ENCODE measurements around the gene APC2. TPM values are rescaled to one million over a fixed set of nuclear protein-coding genes. Genes with fewer than 3 reads are reported as not detected.
"Not testable (repeated sequence)": the region's sequence is repeated elsewhere in the genome, so short reads cannot be mapped to it uniquely, and the experiment has no call there.

The APC2 gene
- total RNA-seq, 1 experiment from 2014 or later, result 15.4 TPM

GRCh38 chr19:1499231-1499630 lies 49.3 kb downstream of the APC2 start:
- in situ Hi-C loops (cut with HindIII; ENCODE audit: low sequenced_read_pairs); DNase-seq (ENCODE audit: low spot score): not testable (repeated sequence)

- no peak for DNase-seq (ENCODE audit: low spot score)
- in situ Hi-C loops (cut with HindIII; ENCODE audit: low sequenced_read_pairs), result no loop called here
Measured at GRCh38 chr19:1501200-1501595, 51.3 kb downstream of the APC2 start.

DNA sequence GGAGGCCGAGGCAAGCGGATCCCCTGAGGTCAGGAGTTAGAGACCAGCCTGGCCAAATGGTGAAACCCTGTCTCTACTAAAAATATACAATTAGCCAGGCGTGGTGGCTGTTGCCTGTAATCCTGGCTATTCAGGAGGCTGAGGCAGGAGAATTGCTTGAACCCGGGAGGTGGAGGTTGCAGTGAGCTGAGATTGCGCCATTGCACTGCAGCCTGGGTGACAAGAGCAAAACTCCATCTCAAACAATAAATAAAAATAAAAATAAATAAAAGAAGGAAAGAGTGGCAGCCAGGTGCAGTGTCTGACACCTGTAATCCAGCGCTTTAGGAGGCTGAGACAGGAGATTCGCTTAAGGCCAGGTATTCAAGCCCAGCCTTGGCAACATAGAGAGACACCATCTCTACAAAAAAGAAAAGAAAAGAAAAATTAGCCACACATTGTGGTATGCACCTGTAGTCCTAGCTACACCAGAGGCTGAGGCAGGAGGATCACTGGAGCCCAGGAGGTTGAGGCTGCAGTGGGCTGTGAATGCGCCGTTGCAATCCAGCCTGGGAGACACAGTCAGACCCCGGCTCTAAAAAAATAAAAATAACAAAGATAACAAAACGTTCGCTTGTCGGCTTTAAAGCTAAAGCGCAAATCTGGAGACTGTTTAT lies 52.6 kb downstream of the APC2 start:
- DNase-seq (ENCODE audit: low spot score), result no peak
- in situ Hi-C loops (cut with HindIII; ENCODE audit: low sequenced_read_pairs), result no loop called here

DNA sequence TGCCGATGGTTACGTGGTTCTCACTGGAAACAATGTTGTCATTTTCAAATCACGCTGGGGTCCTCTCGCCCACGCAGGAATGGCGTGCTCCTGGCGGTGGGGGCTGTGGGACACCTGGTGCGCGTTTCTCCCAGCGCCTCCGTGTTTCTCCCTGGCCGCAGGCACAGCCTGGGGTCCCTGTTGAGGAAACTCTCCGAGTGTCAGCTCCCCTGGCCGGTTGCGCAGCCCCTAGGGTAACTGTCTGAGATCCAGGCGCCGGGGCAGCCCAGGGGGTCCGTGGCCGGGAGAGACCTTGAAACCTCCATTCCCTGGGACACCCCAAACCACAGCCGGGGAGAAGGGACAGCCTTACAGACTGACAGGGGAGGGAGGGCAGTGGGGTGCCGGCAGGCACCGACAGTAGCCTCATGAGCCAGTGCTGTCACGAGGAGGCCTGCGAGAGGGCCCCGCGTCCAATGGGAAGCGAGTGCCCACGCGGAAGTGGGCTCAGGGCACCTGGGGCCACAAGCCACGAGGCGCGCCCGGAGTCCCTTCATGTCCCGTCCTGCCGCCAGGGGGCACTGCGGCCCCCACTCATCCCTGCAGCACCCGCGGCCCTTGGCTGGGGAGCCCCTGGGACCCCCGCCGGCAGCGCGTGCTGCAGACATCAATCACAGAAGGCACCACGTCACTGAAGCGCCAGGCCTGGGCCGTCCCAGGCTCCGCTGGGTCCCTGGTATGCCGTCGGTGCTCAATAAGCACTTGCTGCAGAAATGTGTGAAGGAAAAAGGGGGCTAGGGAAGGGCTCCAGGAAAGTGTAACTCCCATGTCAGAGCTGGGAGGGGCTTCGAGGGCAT lies 53.4 kb downstream of the APC2 start:
- peak; percentile 32 for DNase-seq (ENCODE audit: low spot score)
- in situ Hi-C loops (cut with HindIII; ENCODE audit: low sequenced_read_pairs), result no loop called here

GRCh38 chr19:1503925-1504773 lies 54.2 kb downstream of the APC2 start:
- no peak for DNase-seq (ENCODE audit: low spot score)
- in situ Hi-C loops (cut with HindIII; ENCODE audit: low sequenced_read_pairs), result no loop called here

DNA sequence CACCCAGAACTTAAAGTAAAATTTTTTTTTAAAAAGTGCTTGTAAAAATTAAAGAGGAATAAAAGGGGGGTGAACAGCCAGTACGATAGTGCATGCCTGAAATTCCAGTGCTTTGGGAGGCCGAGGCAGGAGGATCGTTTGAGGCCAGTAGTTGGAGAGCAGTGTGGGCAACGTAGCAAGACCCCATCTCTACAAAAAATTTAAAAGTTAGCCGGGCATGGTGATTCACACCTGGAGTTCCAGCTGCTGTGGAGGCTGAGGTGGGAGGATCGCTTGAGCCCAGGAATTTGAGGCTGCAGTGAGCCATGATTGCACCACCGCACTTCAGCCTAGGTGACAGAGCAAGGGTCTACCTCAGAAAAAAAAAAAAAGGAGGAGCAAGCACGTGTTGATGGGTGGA lies 55.1 kb downstream of the APC2 start:
- DNase-seq (ENCODE audit: low spot score), result no peak
- in situ Hi-C loops (cut with HindIII; ENCODE audit: low sequenced_read_pairs), result no loop called here

DNA sequence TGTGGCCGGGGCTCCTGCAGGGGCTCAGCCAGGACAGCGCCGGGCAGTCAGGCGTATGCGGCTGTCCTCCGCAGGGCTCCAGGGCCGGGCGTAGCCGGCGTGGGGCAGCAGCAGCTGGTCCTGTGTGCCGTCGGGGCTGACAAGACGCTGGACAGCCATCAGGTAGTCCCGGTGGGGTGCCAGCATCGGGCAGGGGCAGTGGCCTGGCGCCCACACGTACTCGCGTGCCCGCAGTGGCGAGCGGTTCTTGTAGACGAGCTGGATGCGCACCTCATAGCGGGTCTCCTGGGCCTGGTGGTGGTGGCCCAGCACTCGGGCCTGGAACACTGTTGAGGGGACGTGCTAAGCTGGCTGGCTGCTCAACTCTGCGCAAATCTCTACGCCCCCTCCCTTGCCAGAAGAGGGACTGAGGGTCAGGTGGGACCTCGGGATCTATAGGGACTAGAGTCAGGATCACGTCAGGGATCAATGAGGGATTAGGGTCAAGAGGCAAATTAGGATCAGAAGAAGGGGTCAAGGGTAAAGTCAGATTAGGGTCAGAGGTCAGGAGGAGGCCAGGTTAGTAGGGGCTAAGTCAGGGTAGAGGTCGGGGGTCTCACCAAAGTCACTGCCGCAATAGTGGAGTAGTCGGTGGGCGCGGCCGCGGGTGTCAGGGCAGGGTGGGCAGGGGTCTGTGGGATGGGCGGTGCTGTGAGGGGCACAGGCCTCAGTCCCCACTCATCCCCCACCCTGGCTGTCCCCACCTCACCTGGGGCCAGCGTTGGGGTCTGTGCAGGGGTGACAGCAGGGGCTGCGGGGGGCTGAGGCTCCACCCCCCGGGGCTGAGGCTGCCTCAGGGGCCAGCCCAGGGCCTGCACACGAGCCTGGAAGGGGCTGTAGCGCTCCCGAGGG lies 56.3 kb downstream of the APC2 start:
- no peak for DNase-seq (ENCODE audit: low spot score)
- in situ Hi-C loops (cut with HindIII; ENCODE audit: low sequenced_read_pairs), result no loop called here

GRCh38 chr19:1507192-1507660 lies 57.3 kb downstream of the APC2 start:
- in situ Hi-C loops (cut with HindIII; ENCODE audit: low sequenced_read_pairs), result no loop called here
- no peak for DNase-seq (ENCODE audit: low spot score)

- in situ Hi-C loops (cut with HindIII; ENCODE audit: low sequenced_read_pairs), result no loop called here
- peak; percentile 97 for DNase-seq (ENCODE audit: low spot score)
Measured at GRCh38 chr19:1507763-1508506, 58.0 kb downstream of the APC2 start.

DNA sequence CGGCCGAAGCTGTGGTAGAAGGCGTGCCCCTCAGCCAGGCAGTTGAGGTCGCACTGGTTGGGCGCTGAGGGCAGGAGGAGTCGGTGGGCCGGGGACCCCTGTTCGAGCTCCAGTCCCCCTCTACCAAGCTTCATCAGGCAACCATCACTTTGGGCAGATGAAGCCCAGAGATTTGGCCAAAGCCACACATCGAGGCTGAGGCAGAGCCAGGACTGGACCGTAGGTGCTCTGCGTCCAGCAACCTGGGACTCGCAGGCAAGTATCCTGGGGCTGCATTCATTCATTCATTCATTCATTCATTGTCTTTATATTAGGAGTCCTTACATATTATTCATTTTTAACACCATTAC lies 58.6 kb downstream of the APC2 start:
- in situ Hi-C loops (cut with HindIII; ENCODE audit: low sequenced_read_pairs), result no loop called here

DNA sequence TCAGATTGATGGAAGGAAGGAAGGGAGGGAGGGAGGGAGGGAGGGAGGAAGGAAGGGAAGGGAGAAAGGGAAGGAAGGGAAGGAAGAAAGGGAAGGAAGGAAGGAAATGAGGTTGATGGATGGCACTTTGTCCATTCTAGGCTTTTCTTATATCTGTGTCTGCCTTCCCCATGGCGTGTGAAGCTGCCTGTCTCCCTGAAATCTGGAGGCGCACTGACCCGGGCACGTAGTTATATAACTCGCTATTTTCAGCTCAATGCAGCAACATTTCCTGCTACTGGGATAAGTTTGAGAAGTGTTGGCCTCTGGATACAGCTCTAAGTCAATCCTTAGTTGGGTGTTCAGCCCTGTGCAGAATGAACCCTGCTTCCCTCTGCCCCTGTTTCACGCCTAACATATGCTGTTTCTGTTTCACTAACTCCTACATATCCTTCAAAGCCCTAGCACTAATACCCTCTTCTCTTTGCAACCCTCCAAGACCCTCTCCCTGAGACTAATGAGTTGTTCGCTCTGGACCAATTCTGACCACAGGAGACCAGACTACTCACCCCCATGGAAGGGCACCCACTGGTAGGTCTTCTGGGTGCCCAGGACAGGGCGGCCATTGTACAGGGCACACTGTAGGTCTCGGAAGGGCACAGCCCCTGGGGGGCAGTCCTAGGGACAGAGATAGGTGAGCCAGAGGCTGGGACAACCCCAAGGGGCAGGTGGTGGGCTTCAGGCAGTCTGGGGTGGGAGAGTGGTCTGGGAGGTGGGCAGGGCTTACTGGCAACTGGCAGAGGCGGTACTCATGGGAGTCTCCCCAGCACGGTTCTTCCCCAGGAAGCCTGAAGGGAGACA lies 59.9 kb downstream of the APC2 start:
- in situ Hi-C loops (cut with HindIII; ENCODE audit: low sequenced_read_pairs), result no loop called here
- DNase-seq (ENCODE audit: low spot score), result no peak

More for the DNA sequence above, 58.6 kb downstream of the APC2 start:
- DNase-seq (ENCODE audit: low spot score), result no peak

DNA sequence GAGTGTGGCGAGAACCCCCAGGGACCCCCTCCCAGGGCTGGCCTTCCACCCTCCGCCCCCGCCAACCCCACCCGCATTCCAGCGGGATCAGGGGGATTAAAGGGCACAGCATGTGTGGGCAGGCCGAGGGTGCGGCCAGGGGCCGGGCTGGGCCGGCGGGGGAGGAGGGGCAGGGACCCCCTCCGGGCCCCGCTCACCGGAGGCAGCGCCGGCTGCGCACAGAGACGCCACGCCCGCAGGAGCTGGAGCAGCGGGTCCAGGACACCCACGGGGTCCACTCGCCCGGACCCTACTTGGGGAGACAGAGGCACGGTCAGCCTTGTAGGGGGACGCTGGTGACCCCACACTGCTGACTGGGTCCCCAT lies 60.5 kb downstream of the APC2 start:
- in situ Hi-C loops (cut with HindIII; ENCODE audit: low sequenced_read_pairs), result no loop called here

GRCh38 chr19:1510807-1511206 lies 60.9 kb downstream of the APC2 start:
- in situ Hi-C loops (cut with HindIII; ENCODE audit: low sequenced_read_pairs), result no loop called here
- DNase-seq (ENCODE audit: low spot score), result no peak

More for the DNA sequence above, 60.5 kb downstream of the APC2 start:
- no peak for DNase-seq (ENCODE audit: low spot score)

GRCh38 chr19:1511318-1512317 lies 61.7 kb downstream of the APC2 start:
- in situ Hi-C loops (cut with HindIII; ENCODE audit: low sequenced_read_pairs), result no loop called here
- DNase-seq (ENCODE audit: low spot score), result no peak

DNA sequence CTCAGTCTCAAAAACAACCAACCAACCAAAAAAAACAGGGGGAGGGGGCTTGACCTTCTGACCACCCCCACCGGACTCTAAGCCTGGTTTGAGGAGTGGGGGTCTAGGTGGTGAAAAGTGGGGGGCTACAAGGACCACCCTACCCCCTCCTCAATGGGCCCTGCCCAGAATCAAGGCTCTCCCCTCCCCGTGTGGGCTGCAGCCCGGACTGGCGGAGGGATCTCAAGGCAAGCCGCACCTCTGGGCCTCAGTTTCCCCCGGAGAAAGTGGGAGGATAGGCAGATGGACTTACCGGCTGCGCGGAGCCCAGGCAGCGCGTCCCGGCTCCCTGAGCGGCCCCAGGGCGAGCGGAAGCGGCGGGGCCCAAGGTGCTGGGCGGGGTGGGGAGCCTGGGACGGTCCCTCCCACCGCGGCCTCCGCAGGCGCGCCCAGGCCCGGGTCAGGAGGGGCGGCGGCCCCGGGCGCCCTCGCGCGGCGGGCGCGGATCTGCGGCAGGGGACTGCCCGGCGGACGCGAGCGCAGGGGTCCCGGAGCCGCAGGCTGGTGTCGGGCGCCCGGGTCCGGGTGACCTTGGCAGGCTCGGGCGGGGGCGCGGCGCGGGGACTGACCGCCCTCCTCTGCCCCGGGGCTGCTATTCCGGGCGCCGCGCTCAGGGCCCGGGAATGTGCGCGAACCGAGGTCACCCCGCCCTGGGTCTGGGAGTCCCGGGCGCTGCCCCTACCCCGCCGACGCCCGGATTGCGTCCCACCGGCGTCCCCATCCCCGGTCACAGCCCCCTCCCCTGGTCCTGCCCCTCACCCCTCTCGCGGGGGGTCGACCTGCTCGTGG lies 63.0 kb downstream of the APC2 start, which contains the start of gene ADAMTSL5:
ADAMTSL5 (minus strand) TSS at position 349 of the 828 bp plus-strand sequence. CDS start 2,076 bp downstream, outside the sequence.
- in situ Hi-C loops (cut with HindIII; ENCODE audit: low sequenced_read_pairs), result no loop called here
- DNase-seq (ENCODE audit: low spot score), result no peak

Measured in G401 (cell line).